ENCODE data around the gene TYK2.
"Not testable (repeated sequence)": the region's sequence is repeated elsewhere in the genome, so short reads cannot be mapped to it uniquely, and the experiment has no call there.

Gene TYK2

DNA sequence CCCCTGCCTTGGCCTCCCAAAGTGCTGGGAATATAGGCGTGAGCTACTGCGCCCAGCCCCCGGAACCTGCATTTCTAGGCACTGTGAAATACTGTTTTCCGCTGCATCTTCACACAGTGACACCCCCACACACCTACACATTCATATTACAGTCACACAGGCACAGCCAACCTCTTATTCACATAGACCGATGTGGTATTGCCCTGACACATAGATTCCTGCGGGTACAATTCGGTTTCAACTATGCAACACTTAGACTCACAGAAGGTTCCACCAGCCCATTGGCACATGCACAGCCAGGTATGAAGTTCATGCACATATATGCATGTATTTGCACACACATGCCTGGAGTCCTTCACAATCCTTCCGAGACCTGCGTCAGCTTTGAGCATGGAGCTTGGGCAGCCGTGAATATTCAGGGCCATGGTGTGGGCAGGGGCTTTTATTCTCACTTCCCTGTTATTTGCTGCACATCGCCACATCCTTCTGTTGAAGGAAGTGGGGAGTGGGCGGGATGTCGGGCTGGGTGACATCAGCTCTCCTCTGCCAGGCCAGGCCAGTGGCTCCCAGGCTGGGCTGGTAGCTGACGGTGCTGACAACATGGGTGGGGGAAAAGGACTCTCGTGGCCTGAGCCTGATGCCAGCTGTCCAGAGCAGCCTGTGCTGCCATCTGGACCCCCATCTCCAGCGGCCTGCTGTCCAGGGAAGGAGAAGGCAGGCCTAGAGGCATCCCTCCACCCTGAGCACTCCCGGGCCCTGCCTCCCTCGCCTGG is 28.3 kb upstream of the TYK2 start:
- DNase-seq (ENCODE audit: low read depth, low spot score): no peak

DNA sequence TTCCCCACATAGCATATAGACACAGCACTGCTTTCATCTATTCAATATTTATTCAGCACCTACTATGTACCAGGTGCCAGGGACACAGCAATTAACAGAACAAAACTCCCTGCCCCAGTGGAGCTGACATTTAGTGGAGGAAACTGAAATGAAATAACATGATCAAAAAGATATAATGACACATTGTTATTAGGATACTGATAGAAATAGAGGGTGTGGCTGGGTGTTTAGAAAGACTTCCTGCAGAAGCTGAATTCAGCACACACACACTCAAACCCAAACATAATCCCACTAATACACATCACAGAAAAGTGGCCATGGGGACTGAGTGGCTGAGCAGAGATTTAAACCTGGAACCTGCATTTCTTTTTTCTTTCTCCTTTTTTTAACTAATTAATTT is 26.7 kb upstream of the TYK2 start:
- no peak for DNase-seq (ENCODE audit: low read depth, low spot score)

DNA sequence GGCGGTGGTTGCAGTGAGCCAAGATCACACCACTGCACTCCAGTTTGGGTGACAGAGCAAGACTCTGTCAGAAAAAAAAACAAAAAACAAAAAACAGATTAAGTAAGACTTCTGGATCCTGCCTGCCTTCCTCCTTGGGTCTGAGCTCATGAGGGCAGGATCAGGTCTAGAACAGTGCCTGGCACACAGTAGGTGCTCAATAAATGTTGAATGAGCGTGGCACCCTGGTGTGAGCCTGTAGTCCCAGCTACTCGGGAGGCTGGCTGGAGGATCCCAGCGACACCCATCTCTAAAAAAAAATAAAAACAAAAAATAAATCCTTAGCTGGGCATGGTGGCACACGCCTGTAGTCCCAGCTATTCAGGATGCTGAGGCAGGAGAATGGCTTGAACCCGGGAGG is 25.8 kb upstream of the TYK2 start:
- DNase-seq (ENCODE audit: low read depth, low spot score): no peak

GRCh38 chr19:10404888-10405820 is 24.8 kb upstream of the TYK2 start:
- DNase-seq (ENCODE audit: low read depth, low spot score): no peak

- DNase-seq (ENCODE audit: low read depth, low spot score): peak; percentile 90
Observed at GRCh38 chr19:10403137-10404021, 23.0 kb upstream of the TYK2 start, which contains the start of gene CDC37. TSS of gene CDC37 (minus strand) at chr19:10403542. CDS start at chr19:10403479, 63 bp downstream.

DNA sequence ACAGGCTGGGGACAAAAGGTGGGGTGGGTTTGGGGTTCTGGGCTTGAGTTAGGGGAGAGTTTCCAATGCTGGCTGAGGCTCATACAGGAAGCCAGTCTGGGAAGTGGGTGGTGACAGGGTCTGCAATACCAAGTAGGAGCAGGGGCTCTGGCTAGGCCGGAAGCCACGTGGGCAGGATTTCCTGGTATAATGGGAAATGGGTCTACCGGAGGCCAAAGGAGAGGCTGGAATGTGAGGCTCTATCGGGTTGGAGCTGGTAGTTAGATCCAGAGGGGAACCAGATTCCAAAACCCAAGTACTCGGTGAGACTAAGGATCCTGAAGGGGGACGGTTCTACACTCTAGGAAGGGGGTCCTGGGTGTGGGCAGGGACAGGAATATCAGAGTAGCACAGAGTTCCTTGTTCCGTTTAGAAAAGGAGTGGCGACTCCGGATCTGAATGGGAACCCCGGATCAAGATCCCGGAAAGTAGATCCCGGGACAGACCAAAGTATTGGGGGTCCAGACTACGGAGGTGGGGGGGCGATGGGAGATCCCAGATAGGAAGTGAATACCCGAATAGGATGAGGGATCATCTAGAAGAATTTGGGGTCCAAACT is 22.2 kb upstream of the TYK2 start:
- DNase-seq (ENCODE audit: low read depth, low spot score): no peak

- no peak for DNase-seq (ENCODE audit: low read depth, low spot score)
Observed at GRCh38 chr19:10399878-10400277, 19.5 kb upstream of the TYK2 start.

DNA sequence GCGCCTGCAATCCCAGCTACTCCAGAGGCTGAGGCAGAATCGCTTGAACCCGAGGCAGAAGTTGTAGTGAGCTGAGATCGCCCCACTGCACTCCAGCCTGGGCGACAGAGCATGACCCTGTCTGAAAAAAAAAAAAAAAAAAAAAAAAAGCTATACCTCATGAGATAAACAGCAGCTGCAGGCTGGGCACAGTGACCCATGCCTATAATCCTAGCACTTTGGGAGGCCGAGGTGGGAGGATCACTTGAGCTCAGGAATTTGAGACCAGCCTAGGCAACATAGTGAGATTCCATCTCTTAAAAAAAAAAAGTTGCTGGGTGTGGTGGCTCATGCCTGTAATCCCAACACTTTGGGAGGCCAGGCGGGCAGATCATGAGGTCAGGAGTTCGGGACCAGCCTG is 19.0 kb upstream of the TYK2 start:
- not testable (repeated sequence) for DNase-seq (ENCODE audit: low read depth, low spot score)

DNA sequence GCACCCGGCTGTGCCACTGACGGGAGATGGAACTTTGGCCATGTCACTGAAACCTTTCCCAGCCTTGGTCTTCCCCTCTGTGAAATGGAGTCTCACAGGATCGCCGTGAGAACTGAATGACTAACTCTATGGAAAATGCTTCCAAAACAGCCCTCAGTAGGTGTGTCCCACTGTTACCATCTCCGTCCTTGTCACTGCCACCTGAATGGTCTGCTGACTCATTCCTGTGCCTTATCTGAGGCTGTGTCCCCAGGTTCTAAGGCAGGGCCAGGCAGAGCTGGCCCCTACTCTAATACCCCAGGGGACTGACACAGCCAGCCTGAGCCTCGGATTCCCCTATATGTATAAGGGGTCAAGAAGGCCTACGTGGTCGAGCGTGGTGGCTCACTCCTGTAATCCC is 18.4 kb upstream of the TYK2 start:
- DNase-seq (ENCODE audit: low read depth, low spot score): no peak

GRCh38 chr19:10395917-10396316 is 15.5 kb upstream of the TYK2 start:
- DNase-seq (ENCODE audit: low read depth, low spot score): no peak

DNA sequence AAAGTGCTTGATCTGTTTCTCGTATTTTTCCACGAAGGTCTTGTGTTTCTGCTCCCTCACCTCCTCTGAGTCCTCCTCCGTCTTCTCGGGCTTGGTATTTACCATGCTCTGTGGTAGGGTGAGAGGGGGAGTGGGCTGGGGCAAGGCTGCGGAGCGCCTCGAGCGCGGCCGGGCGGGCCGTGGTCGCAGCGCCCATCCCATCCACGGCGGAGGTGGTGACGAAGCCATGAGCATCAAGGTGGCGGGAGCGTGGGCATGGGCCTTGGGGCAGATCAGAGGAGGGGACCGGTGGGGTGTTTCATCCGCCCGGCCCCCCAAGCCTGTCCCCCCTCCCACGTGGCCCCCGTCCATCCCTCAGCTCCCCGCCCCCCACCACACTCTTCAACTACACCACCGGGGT is 15.1 kb upstream of the TYK2 start:
- no peak for DNase-seq (ENCODE audit: low read depth, low spot score)

DNA sequence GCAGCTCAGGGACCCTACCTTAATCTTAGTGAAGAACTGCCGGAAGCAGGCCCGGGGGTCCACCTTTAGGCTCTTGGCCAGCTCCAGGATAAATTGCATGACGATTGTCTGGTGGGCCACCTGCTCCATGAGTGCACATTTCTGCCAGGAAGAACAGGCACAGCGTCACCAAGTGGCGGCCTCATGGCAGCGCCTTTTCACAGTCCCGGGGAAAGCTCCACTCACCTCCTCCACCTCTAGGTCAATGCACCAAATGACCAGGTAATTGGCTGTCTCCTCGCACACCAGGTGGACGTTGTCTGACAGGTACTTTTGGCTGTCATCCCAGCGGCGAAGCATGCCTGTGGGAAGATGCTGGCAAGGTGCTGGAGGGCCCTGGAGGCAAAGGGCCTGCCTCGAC is 14.6 kb upstream of the TYK2 start:
- no peak for DNase-seq (ENCODE audit: low read depth, low spot score)

DNA sequence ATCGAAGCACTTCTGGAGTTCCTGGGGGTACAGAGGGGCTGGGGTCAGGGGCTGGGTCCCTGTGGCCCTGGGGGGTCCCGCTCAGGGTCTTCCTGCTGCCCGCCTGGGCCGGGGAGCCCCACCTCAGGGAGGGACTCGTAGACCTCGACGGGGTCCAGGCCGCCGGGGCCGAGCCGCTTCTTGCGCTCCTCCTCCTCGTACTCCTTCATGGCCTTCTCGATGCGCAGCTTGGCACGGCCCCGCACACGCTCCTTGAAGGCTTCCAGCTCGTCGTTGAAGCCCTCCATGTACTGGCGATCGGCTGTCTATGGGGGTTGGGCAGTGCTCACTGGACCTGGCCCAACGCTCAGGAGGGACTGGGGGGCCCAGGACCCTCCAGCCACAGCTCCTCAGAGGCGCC is 12.8 kb upstream of the TYK2 start:
- no peak for DNase-seq (ENCODE audit: low read depth, low spot score)

- no peak for DNase-seq (ENCODE audit: low read depth, low spot score)
Observed at GRCh38 chr19:10392120-10392519, 11.7 kb upstream of the TYK2 start.

GRCh38 chr19:10390652-10391286 is 10.4 kb upstream of the TYK2 start:
- DNase-seq (ENCODE audit: low read depth, low spot score): no peak

- no peak for DNase-seq (ENCODE audit: low read depth, low spot score)
Observed at GRCh38 chr19:10389863-10390262, 9.5 kb upstream of the TYK2 start.

- DNase-seq (ENCODE audit: low read depth, low spot score): peak; percentile 41
Observed at GRCh38 chr19:10388957-10389356, 8.6 kb upstream of the TYK2 start.

DNA sequence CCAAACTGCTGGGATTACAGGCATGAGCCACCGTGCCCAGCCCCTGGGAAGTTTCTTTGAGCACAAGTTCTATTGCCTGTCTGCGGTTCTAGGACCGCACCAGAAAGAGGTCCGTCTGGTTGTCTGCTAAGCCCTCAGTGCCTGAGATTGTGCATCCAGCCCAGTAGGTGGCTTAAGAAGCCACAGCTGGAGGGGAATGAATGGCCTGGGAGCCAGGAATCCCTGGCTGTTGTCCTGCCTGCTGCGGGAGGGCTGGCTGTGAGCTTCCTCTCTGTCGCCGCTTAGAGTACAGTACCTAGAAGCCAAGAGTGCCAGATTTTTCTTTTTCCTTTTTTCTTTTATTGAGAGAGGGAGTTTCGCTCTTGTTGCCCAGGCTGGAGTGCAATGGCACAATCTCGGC is 4.2 kb upstream of the TYK2 start:
- DNase-seq (ENCODE audit: low read depth, low spot score): no peak

- not testable (repeated sequence) for DNase-seq (ENCODE audit: low read depth, low spot score)
Observed at GRCh38 chr19:10383223-10383499, 2.8 kb upstream of the TYK2 start.

- no peak for DNase-seq (ENCODE audit: low read depth, low spot score)
Observed at GRCh38 chr19:10379880-10380312, 476 bp downstream of the TYK2 start.

GRCh38 chr19:10378124-10378523 is 2.2 kb downstream of the TYK2 start:
- DNase-seq (ENCODE audit: low read depth, low spot score): no peak
